Sigmoid colon (tissue), 4 donors: ENCODE results near the gene RPS6KA6.

Experiments used
- EP300 ChIP-seq, 4 donors: sonication (generic); formaldehyde crosslinking; IDR thresholded peaks; one replicate each; pipeline ENCODE4 v1.6.1; 2017; ENCODE audit warnings: antibody characterized with exemption in 4 of 4
- POLR2A ChIP-seq, 2 donors: fragments of 450-650 bp; IDR thresholded peaks; one replicate each; pipeline ENCODE4 v1.6.1; 2016; ENCODE audit warnings: antibody characterized with exemption in 2 of 2, mild to moderate bottlenecking in 2 of 2, moderate library complexity in 2 of 2
- POLR2AphosphoS5 ChIP-seq, 4 donors: sonication (generic); formaldehyde crosslinking; IDR thresholded peaks; one replicate each; pipeline ENCODE4 v1.6.1; 2017; ENCODE audit warnings: antibody characterized with exemption in 4 of 4
- TF ChIP-seq, protein P1 (sequence below), 4 experiments: fragments of 450-650 bp in 3 of 4; fragments of 200-600 bp in 1 of 4; IDR thresholded peaks; one replicate each; pipeline ENCODE4 v1.5.1; 2016 to 2019; ENCODE audit warnings: antibody characterized with exemption in 4 of 4, mild to moderate bottlenecking in 3 of 4, moderate library complexity in 2 of 4

DNA sequence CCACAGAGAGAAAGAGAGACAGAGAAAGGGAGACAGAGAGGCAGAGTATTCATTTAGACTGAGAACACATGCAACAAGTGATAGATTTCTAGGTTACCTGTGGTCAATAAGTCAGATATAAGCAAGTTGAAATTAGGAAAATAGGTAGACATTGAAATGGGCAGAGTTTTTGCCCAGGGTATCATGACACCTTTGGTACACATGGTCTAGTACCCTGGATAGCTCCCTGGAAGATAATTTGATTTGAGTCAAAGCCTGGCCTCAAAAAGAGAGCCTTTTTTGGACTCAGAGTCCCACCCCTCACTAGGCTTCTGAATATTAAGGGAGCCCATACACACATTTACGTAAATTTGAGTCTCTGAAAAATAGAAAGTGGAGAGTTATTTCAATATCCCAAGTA lies 4.0 kb upstream of the RPS6KA6 start:
- TF ChIP-seq, protein P1, sequence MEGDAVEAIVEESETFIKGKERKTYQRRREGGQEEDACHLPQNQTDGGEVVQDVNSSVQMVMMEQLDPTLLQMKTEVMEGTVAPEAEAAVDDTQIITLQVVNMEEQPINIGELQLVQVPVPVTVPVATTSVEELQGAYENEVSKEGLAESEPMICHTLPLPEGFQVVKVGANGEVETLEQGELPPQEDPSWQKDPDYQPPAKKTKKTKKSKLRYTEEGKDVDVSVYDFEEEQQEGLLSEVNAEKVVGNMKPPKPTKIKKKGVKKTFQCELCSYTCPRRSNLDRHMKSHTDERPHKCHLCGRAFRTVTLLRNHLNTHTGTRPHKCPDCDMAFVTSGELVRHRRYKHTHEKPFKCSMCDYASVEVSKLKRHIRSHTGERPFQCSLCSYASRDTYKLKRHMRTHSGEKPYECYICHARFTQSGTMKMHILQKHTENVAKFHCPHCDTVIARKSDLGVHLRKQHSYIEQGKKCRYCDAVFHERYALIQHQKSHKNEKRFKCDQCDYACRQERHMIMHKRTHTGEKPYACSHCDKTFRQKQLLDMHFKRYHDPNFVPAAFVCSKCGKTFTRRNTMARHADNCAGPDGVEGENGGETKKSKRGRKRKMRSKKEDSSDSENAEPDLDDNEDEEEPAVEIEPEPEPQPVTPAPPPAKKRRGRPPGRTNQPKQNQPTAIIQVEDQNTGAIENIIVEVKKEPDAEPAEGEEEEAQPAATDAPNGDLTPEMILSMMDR (IDR thresholded peaks at IDR 0.05), result no peak
- TF ChIP-seq EP300 (IDR thresholded peaks at IDR 0.05) (no peak), POLR2AphosphoS5 (IDR thresholded peaks at IDR 0.05) (no peak), POLR2A (IDR thresholded peaks at IDR 0.05) (no peak)
